Right lobe of liver (tissue), 6 donors: ENCODE measurements around the gene FYTTD1. TPM values are rescaled to one million over a fixed set of nuclear protein-coding genes. Genes with fewer than 3 reads are reported as not detected.

Experiments
- ATAC-seq, 4 donors: fragments of 200-7000 bp; cut with Tn5 transposase; one replicate each; pipeline ENCODE4 v1.9.1; 2020; ENCODE audit warnings: mild to moderate bottlenecking in 4 of 4, moderate library complexity in 4 of 4
- DNase-seq, 3 donors: peaks; one replicate each; pipeline ENCODE4 v3.0.0-alpha.2; 2020
- H3K27ac ChIP-seq, 3 donors: fragments of 200-600 bp; one replicate each; pipeline ENCODE4 v1.8.0; 2022
- H3K27me3 ChIP-seq, 2 donors: fragments of 200-600 bp; one replicate each; pipeline ENCODE4 v1.8.0; 2022
- H3K36me3 ChIP-seq, 4 donors: fragments of 200-600 bp; sonication (generic) in 1 of 4; one replicate each; pipeline versions ENCODE4 v1.5.1 to v1.8.0; 2017 to 2022; ENCODE audit warnings: control low read depth in 1 of 4
- H3K4me1 ChIP-seq, 4 donors: fragments of 200-600 bp; sonication (generic) in 1 of 4; one replicate each; pipeline versions ENCODE4 v1.5.1 to v1.8.0; 2017 to 2022; ENCODE audit warnings: control low read depth in 1 of 4
- H3K4me3 ChIP-seq, 3 donors: fragments of 200-600 bp; one replicate each; pipeline ENCODE4 v1.8.0; 2022
- H3K9me3 ChIP-seq, 4 donors: fragments of 200-600 bp; sonication (generic) in 1 of 4; one replicate each; pipeline versions ENCODE4 v1.5.1 to v1.8.0; 2017 to 2022; ENCODE audit warnings: control low read depth in 1 of 4
- POLR2A ChIP-seq: fragments of 450-650 bp; IDR thresholded peaks from one replicate; pipeline ENCODE4 v1.6.1; 2017; ENCODE audit warnings: antibody characterized with exemption, mild to moderate bottlenecking
- WGBS: methylation state at CpG from one replicate; pipeline ENCODE4 v1.1.6; 2018; ENCODE audit warnings: low coverage, low lambda C conversion rate; ENCODE audit not compliant: insufficient coverage; ENCODE audit errors: missing lambda C conversion rate; 5-methylcytosine and 5-hydroxymethylcytosine counted together
- intact Hi-C, 2 donors: fragments of 100-400 bp; cut with DNase I; formaldehyde crosslinking; loops; one replicate each; pipeline versions ENCODE4 v1.11.2 to v1.14.1; 2022
- total RNA-seq, 6 experiments: library from RNA; depleted of rRNA in 2 of 6; stranded (reverse); fragments of >200 nt in 2 of 6; fragmentation: NEBNext Ultra II Directional in 3 of 6; extraction: Animal tissue kit (Norgen Biotek cat#: 25700) in 3 of 6; gene quantifications; one replicate each; pipeline versions ENCODE4 v1.1.0 to v1.2.4, GENCODE V29; 2016 to 2023
- TF ChIP-seq, protein P1 (sequence below), 4 donors: fragments of 200-600 bp in 3 of 4; fragments of 450-650 bp in 1 of 4; IDR thresholded peaks; one replicate each; pipeline versions ENCODE4 v1.5.1 to v1.8.0; 2016 to 2022; ENCODE audit warnings: antibody characterized with exemption in 4 of 4, mild to moderate bottlenecking in 2 of 4
- donor health status: DM: no; HTN: yes; CAD: no.
- donor health status: DM: no; HTN: no; CAD: no.
- donor health status: DM: no; HTN: no; CAD: no.
- donor health status: DM: no; HTN: yes; CAD: no.
- donor health status: DM: no; HTN: yes; CAD: no.

Gene FYTTD1
- total RNA-seq, 6 experiments from 2014 or later, result 20.2 to 33.4 (median 23.9) TPM

DNA sequence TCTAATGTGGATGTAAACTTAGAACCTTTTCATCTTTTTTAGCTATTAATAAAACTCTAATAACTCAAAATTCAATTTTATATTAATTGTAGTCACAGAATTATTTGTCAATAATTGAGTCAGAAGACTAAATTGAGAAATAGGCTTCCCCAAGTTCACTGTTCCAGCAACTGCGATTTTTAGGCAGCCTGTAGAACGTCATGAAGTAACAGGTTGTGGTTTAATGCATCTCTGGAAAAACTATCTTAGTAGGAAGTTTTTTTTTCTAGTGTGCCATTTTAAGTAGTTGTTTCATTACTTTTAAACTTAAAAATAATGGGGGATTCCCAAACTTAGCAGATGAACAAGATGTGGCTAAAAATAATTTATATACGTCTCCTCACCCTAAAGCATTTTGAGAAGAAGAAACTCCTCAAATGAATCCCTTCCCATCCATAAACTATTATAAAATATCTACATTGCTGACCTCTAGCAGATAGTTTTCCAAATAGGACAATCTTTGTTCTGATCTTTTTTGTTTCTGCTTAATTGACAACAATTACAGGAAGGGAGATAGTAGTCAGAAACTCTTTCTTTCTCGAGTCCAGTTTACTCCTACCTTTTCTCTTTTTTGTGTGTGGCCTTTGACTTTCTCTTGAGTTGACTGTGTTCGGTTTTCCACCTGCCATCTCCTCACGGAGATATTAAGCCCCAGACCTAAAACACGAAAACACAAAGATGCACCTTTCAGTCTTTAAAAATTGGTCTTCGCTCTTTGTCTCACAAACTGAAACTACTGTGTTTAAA, 84.4 kb downstream of the FYTTD1 start:
- peaks cover 2 to 42% (median 8%) of the 10 kb centered on the region in 4 donors for H3K36me3 ChIP-seq
- 80% methylated on average over 8 of the region's 8 CpGs for WGBS

DNA sequence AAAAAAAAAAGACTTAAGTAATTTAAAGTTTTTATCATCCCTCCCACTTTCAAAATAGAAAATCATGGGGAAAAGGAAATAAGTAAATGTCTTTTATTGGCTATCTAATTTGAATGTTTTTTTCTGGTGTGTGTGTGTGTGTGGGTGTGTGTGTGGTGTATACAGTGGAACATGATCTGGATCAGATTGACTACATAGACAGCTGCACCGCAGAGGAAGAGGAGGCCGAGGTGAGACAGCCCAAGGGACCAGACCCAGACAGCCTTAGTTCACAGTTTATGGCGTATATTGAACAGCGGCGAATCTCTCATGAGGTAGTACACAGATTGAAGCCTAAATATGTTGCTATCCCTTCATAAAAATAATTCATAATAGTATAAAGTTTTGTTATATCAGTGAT, 85.8 kb downstream of the FYTTD1 start:
- H3K36me3 ChIP-seq, result peaks cover 3 to 51% (median 8%) of the 10 kb centered on the region in 4 donors
- DNase-seq, result no peak
- no peak overlapping the region for H3K4me3 ChIP-seq
- no peaks in the 10 kb centered on the region for H3K4me1 ChIP-seq
- no peak overlapping the region for H3K27ac ChIP-seq
- no peak for ATAC-seq
- TF ChIP-seq, protein P1, sequence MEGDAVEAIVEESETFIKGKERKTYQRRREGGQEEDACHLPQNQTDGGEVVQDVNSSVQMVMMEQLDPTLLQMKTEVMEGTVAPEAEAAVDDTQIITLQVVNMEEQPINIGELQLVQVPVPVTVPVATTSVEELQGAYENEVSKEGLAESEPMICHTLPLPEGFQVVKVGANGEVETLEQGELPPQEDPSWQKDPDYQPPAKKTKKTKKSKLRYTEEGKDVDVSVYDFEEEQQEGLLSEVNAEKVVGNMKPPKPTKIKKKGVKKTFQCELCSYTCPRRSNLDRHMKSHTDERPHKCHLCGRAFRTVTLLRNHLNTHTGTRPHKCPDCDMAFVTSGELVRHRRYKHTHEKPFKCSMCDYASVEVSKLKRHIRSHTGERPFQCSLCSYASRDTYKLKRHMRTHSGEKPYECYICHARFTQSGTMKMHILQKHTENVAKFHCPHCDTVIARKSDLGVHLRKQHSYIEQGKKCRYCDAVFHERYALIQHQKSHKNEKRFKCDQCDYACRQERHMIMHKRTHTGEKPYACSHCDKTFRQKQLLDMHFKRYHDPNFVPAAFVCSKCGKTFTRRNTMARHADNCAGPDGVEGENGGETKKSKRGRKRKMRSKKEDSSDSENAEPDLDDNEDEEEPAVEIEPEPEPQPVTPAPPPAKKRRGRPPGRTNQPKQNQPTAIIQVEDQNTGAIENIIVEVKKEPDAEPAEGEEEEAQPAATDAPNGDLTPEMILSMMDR (IDR thresholded peaks at IDR 0.05), result no peak
- no peaks in the 10 kb centered on the region for H3K27me3 ChIP-seq
- no peaks in the 10 kb centered on the region for H3K9me3 ChIP-seq
- intact Hi-C loops, result no loop called here
- WGBS, result 97% methylated on average over 5 of the region's 5 CpGs

More for the DNA sequence above, 84.4 kb downstream of the FYTTD1 start:
- intact Hi-C loops, result no loop called here
- Histone ChIP-seq H3K27me3 (no peaks in the 10 kb centered on the region), H3K9me3 (no peaks in the 10 kb centered on the region), H3K27ac (no peak overlapping the region), H3K4me3 (no peak overlapping the region), H3K4me1 (no peaks in the 10 kb centered on the region)
- TF ChIP-seq, protein P1 (IDR thresholded peaks at IDR 0.05), result no peak
- no peak for TF ChIP-seq POLR2A
- DNase-seq (no peak), ATAC-seq (no peak)

DNA sequence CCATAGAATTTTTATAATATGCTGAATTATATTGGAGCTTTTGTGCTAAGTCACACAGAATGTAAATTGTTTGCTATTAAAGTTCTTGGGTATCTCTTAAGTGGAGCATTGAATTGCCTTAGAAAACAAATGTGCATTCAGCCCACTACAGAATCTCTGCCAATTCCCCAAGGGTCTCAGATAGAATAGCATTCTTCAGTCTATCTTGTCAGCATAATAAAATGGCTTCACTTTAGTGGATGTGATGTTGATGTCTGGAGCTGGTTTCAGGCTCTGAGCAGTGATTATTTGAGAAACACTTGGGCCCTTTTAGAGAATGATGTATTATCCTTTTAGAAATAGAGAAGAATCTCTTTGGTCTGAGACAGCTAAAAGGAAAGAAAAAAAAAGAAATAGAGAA, 86.6 kb downstream of the FYTTD1 start:
- DNase-seq (no peak), ATAC-seq (no peak)
- H3K4me3 ChIP-seq, result no peak overlapping the region
- no peaks in the 10 kb centered on the region for H3K27me3 ChIP-seq
- H3K9me3 ChIP-seq, result no peaks in the 10 kb centered on the region
- H3K4me1 ChIP-seq, result no peaks in the 10 kb centered on the region
- no peak overlapping the region for H3K27ac ChIP-seq
- intact Hi-C loops, result no loop called here
- peaks cover 4 to 51% (median 6%) of the 10 kb centered on the region in 4 donors for H3K36me3 ChIP-seq
- TF ChIP-seq, protein P1 (IDR thresholded peaks at IDR 0.05), result no peak
- TF ChIP-seq POLR2A, result no peak

Other genes with a start within 250 kb of the FYTTD1 start
- gene BDH1, start 193.9 kb upstream of the FYTTD1 start, total RNA-seq, result 100 to 1,000 TPM in 5 of 6 experiments, 10 to 100 TPM in 1; 65.5 to 366 (median 233) TPM
- 10 to 100 TPM in 2 of 6 experiments, 1 to 10 TPM in 4; 6.4 to 19.4 (median 7.7) TPM for gene RUBCN, start 13.0 kb upstream of the FYTTD1 start, total RNA-seq
- 10 to 100 TPM; 18.8 to 24.2 (median 21.8) TPM for gene LRCH3, start 41.4 kb downstream of the FYTTD1 start, total RNA-seq
- gene RPL35A, start 200.3 kb downstream of the FYTTD1 start, total RNA-seq, result 100 to 1,000 TPM; 234 to 275 (median 255) TPM
- 1 to 10 TPM; 1.5 to 3.2 (median 2.4) TPM for gene LMLN, start 210.3 kb downstream of the FYTTD1 start, total RNA-seq